Keratinocyte (primary cell): Measurements from ENCODE around the gene ITGA11. TPM values are rescaled to one million over a fixed set of nuclear protein-coding genes. Genes with fewer than 3 reads are reported as not detected.

Experiments used
- DNase-seq: peaks from one replicate; pipeline ENCODE4 v3.0.0-alpha.2; 2011; ENCODE audit warnings: low read depth, missing footprints, low spot score
- FAIRE-seq: peaks from 2 replicates; lab custom pipeline; 2011; peaks lifted over from hg19 to GRCh38; lab: Jason Lieb, UNC
- H2AFZ ChIP-seq: 2 replicates; pipeline ENCODE4 v1.6.0; 2012; ENCODE audit warnings: low read length, control low read depth, inconsistent platforms; ENCODE audit not compliant: control insufficient read depth
- H3K27ac ChIP-seq: 2 replicates; pipeline ENCODE4 v1.5.1; 2011; ENCODE audit warnings: low read length; ENCODE audit not compliant: control insufficient read depth, insufficient read depth
- H3K27me3 ChIP-seq: 3 replicates; pipeline ENCODE4 v1.6.0; 2011; ENCODE audit warnings: low read length; ENCODE audit not compliant: control insufficient read depth, insufficient read depth; ENCODE audit errors: extremely low read depth
- H3K36me3 ChIP-seq, 2 experiments: 2 replicates in 1 of 2; 3 replicates in 1 of 2; pipeline ENCODE4 v1.5.1; 2011; ENCODE audit warnings: low read length in 2 of 2, mild to moderate bottlenecking in 1 of 2; ENCODE audit not compliant: control insufficient read depth in 2 of 2, insufficient read depth in 2 of 2; ENCODE audit errors: extremely low read depth in 1 of 2
- H3K4me1 ChIP-seq: 3 replicates; pipeline ENCODE4 v1.5.1; 2011; ENCODE audit warnings: low read length; ENCODE audit not compliant: control insufficient read depth, insufficient read depth; ENCODE audit errors: extremely low read depth
- H3K4me2 ChIP-seq: 3 replicates; pipeline ENCODE4 v1.6.0; 2011; ENCODE audit warnings: low read depth, low read length; ENCODE audit not compliant: control insufficient read depth, insufficient read depth; ENCODE audit errors: extremely low read depth
- H3K4me3 ChIP-seq, 3 experiments: fragments of 200-600 bp in 1 of 3; sonication (generic) in 1 of 3; 2 replicates in 2 of 3; 3 replicates in 1 of 3; pipeline ENCODE4 v1.5.1; 2011 to 2016; ENCODE audit warnings: low read length in 3 of 3, mild to moderate bottlenecking in 3 of 3, control low read depth in 2 of 3, inconsistent platforms in 1 of 3, low read depth in 1 of 3, mixed read lengths in 1 of 3, mixed run types in 1 of 3, moderate library complexity in 1 of 3; ENCODE audit not compliant: control insufficient read depth in 2 of 3, insufficient read depth in 2 of 3; ENCODE audit errors: extremely low read depth in 1 of 3
- H3K79me2 ChIP-seq: 2 replicates; pipeline ENCODE4 v1.6.0; 2012; ENCODE audit warnings: low read length; ENCODE audit not compliant: control insufficient read depth, insufficient read depth
- H3K9ac ChIP-seq: 3 replicates; pipeline ENCODE4 v1.6.0; 2011; ENCODE audit warnings: low read length; ENCODE audit not compliant: control insufficient read depth, insufficient read depth; ENCODE audit errors: extremely low read depth
- H3K9me1 ChIP-seq: 3 replicates; pipeline ENCODE4 v1.6.0; 2011; ENCODE audit warnings: low read length; ENCODE audit not compliant: control insufficient read depth, insufficient read depth; ENCODE audit errors: extremely low read depth
- H3K9me3 ChIP-seq: 2 replicates; pipeline ENCODE4 v1.5.1; 2012; ENCODE audit warnings: low read depth, low read length; ENCODE audit not compliant: control insufficient read depth
- H4K20me1 ChIP-seq: 3 replicates; pipeline ENCODE4 v1.6.0; 2011; ENCODE audit warnings: low read length; ENCODE audit not compliant: control insufficient read depth, insufficient read depth; ENCODE audit errors: extremely low read depth
- CTCF ChIP-seq, 3 experiments: IDR thresholded peaks in 1 of 3; conservative IDR thresholded peaks in 1 of 3; optimal IDR thresholded peaks in 1 of 3; 2 replicates in 2 of 3; 3 replicates in 1 of 3; pipeline versions ENCODE3 to v1.5.1; 2011; ENCODE audit warnings: low read length in 3 of 3, mild to moderate bottlenecking in 3 of 3, moderate library complexity in 2 of 3, control low read depth in 1 of 3, inconsistent platforms in 1 of 3; ENCODE audit not compliant: insufficient read depth in 2 of 3; ENCODE audit errors: extremely low read depth in 1 of 3
- EZH2 ChIP-seq: IDR thresholded peaks from one replicate; pipeline ENCODE4 v1.6.1; 2012; ENCODE audit warnings: inconsistent platforms, mild to moderate bottlenecking, low read length, moderate library complexity
- dilution Hi-C: fragments of 300-500 bp; cut with MboI; formaldehyde crosslinking; loops from one replicate; pipeline ENCODE4 v1.7.0; 2020; ENCODE audit warnings: low sequenced_read_pairs; ENCODE audit not compliant: extremely low pct_ligation_motif_present
- polyA plus RNA-seq, 5 experiments: library from polyadenylated mRNA; depleted of rRNA in 3 of 5; stranded (reverse) in 3 of 5; stranded (forward) in 1 of 5; unstranded in 1 of 5; fragments of >200 nt; gene quantifications; 1 replicate in 1 of 5; 2 replicates in 3 of 5; 3 replicates in 1 of 5; pipeline versions ENCODE4 v1.2.1 to v1.2.3, GENCODE V29; 2011 to 2012; ENCODE audit warnings: missing spikeins in 2 of 5, low read depth in 1 of 5, low replicate concordance in 1 of 5

The ITGA11 gene
- polyA plus RNA-seq, 1 donor (not counting 4 experiments of a cell fraction or from before 2014, with no cell fraction given) = not detected

- Histone ChIP-seq H3K9me3 (no peaks in the 10 kb centered on the region), H3K27me3 (no peaks in the 10 kb centered on the region), H4K20me1 (peaks cover 10% of the 10 kb centered on the region), H3K9me1 (no peaks in the 10 kb centered on the region), H3K4me3 (peak within 1 kb of the TSS; percentile 88 to 95 (median 92)), H3K36me3 (peaks cover 0 to 4% of the 10 kb centered on the region in 2 experiments), H3K9ac (peak within 1 kb of the TSS; percentile 88), H3K4me2 (peak within 1 kb of the TSS; percentile 97), H3K4me1 (peaks cover 43% of the 10 kb centered on the region), H3K27ac (peak within 1 kb of the TSS; percentile 96), H2AFZ (peak within 1 kb of the TSS; percentile 93), H3K79me2 (peaks cover 49% of the 10 kb centered on the region)
- TF ChIP-seq EZH2 = no peak
- no peak for TF ChIP-seq CTCF (optimal IDR thresholded peaks at IDR 0.05 in 1 of 3, IDR thresholded peaks at IDR 0.05 in 1 of 3, conservative IDR thresholded peaks at IDR 0.05 in 1 of 3; ENCODE audit: extremely low read depth in 1 of 3, insufficient read depth in 2 of 3, low read length in 3 of 3)
- FAIRE-seq = no peak
- DNase-seq = no peak
- dilution Hi-C loops = no loop called here
These were observed 154.2 kb downstream of the ITGA11 start, which contains the start of gene FEM1B for GRCh38 chr15:68277603-68278344. TSS of gene FEM1B (plus strand) at chr15:68277745. CDS start at chr15:68278418, 673 bp downstream.

- DNase-seq (no peak), FAIRE-seq (no peak)
- Histone ChIP-seq H3K27me3 (no peaks in the 10 kb centered on the region), H3K36me3 (peaks cover 0 to 4% of the 10 kb centered on the region in 2 experiments), H3K4me2 (peak overlapping the region; percentile 97), H2AFZ (peak overlapping the region; percentile 93), H3K9ac (peak overlapping the region; percentile 88), H3K4me3 (peak overlapping the region; percentile 75 to 95 (median 88)), H3K79me2 (peaks cover 43% of the 10 kb centered on the region), H4K20me1 (peaks cover 10% of the 10 kb centered on the region), H3K4me1 (peaks cover 46% of the 10 kb centered on the region), H3K27ac (peak overlapping the region; percentile 96), H3K9me3 (no peaks in the 10 kb centered on the region), H3K9me1 (no peaks in the 10 kb centered on the region)
- TF ChIP-seq EZH2 (no peak), CTCF (optimal IDR thresholded peaks at IDR 0.05 in 1 of 3, IDR thresholded peaks at IDR 0.05 in 1 of 3, conservative IDR thresholded peaks at IDR 0.05 in 1 of 3; ENCODE audit: extremely low read depth in 1 of 3, insufficient read depth in 2 of 3, low read length in 3 of 3) (no peak)
- dilution Hi-C loops = no loop called here
These were observed 154.8 kb downstream of the ITGA11 start for GRCh38 chr15:68277131-68277602.
